PC-3 (cell line): ENCODE measurements around the gene PLXNA4.

Experiments
- EZH2 ChIP-seq: fragments of 300-600 bp; sonication (generic); IDR thresholded peaks from one replicate; pipeline ENCODE4 v1.6.1; 2017; ENCODE audit warnings: antibody characterized with exemption, mild to moderate bottlenecking, low read length; ENCODE audit not compliant: unreplicated experiment
- EZH2phosphoT487 ChIP-seq: fragments of 300-600 bp; sonication (generic); IDR thresholded peaks from 2 replicates; pipeline ENCODE4 v1.6.1; 2018; ENCODE audit warnings: mild to moderate bottlenecking, antibody characterized with exemption, low read length, borderline replicate concordance

- TF ChIP-seq EZH2 (no peak), EZH2phosphoT487 (no peak)
Measured at GRCh38 chr7:132348341-132348740, 227.9 kb downstream of the PLXNA4 start.
